NCI-H1048 (cell line): ENCODE results near the gene MED8.
"Not testable (repeated sequence)": the region's sequence is repeated elsewhere in the genome, so short reads cannot be mapped to it uniquely, and the experiment has no call there.

Experiments used
- DNase-seq: peaks from one replicate; lab custom pipeline; 2025; lab: John Stamatoyannopoulos, UW

The MED8 gene

GRCh38 chr1:43383449-43383848, 6.2 kb downstream of the MED8 start:
- no peak for DNase-seq

GRCh38 chr1:43382027-43382779, 7.4 kb downstream of the MED8 start:
- DNase-seq: no peak

GRCh38 chr1:43381612-43382011, 8.0 kb downstream of the MED8 start:
- DNase-seq: no peak

GRCh38 chr1:43379476-43379875, 10.1 kb downstream of the MED8 start:
- no peak for DNase-seq

- DNase-seq: no peak
Observed at GRCh38 chr1:43377831-43378230, 11.8 kb downstream of the MED8 start.

GRCh38 chr1:43376723-43377235, 12.8 kb downstream of the MED8 start:
- DNase-seq: no peak

- no peak for DNase-seq
Observed at GRCh38 chr1:43373066-43373940, 16.3 kb downstream of the MED8 start.

GRCh38 chr1:43372172-43372571, 17.4 kb downstream of the MED8 start:
- DNase-seq: no peak

GRCh38 chr1:43370564-43370963, 19.0 kb downstream of the MED8 start:
- no peak for DNase-seq

GRCh38 chr1:43369779-43370178, 19.8 kb downstream of the MED8 start:
- DNase-seq: not testable (repeated sequence)

GRCh38 chr1:43368646-43369020, 21.0 kb downstream of the MED8 start:
- no peak for DNase-seq

GRCh38 chr1:43367904-43368645, 21.5 kb downstream of the MED8 start, which contains the start of gene ELOVL1:
TSS of gene ELOVL1 (minus strand) at chr1:43368011. CDS start at chr1:43365609, 2,402 bp downstream.
- peak; percentile 71 for DNase-seq

GRCh38 chr1:43367026-43367903, 22.3 kb downstream of the MED8 start:
- no peak for DNase-seq

GRCh38 chr1:43366601-43367025, 23.0 kb downstream of the MED8 start:
- DNase-seq: no peak

- DNase-seq: no peak
Observed at GRCh38 chr1:43366179-43366578, 23.4 kb downstream of the MED8 start.

GRCh38 chr1:43365678-43366077, 23.9 kb downstream of the MED8 start:
- no peak for DNase-seq

- no peak for DNase-seq
Observed at GRCh38 chr1:43363935-43364525, 25.6 kb downstream of the MED8 start.

- DNase-seq: no peak
Observed at GRCh38 chr1:43363283-43363934, 26.2 kb downstream of the MED8 start.

GRCh38 chr1:43360616-43361015, 29.0 kb downstream of the MED8 start:
- DNase-seq: no peak

GRCh38 chr1:43359696-43360095, 29.9 kb downstream of the MED8 start:
- no peak for DNase-seq
